Breast epithelium (tissue), 4 donors: ENCODE data around the gene DDAH2. TPM values are rescaled to one million over a fixed set of nuclear protein-coding genes. Genes with fewer than 3 reads are reported as not detected.

Source experiments
- DNase-seq, 2 donors: peaks; one replicate each; pipeline ENCODE4 v3.0.0-alpha.2; 2019; ENCODE audit warnings: low spot score in 2 of 2
- H3K27ac ChIP-seq, 2 donors: fragments of 200-600 bp; sonication (generic) in 1 of 2; one replicate each; pipeline ENCODE4 v1.5.1; 2016 to 2019; ENCODE audit warnings: mild to moderate bottlenecking in 1 of 2
- H3K27me3 ChIP-seq, 2 donors: fragments of 200-600 bp; sonication (generic) in 1 of 2; one replicate each; pipeline versions ENCODE4 v1.5.1 to v1.6.0; 2017 to 2019; ENCODE audit warnings: control low read depth in 1 of 2, mild to moderate bottlenecking in 1 of 2
- H3K36me3 ChIP-seq: fragments of 200-600 bp; one replicate; pipeline ENCODE4 v1.5.1; 2019
- H3K4me1 ChIP-seq, 2 donors: fragments of 200-600 bp; sonication (generic); one replicate each; pipeline ENCODE4 v1.5.1; 2016 to 2019; ENCODE audit warnings: control low read depth in 1 of 2
- H3K4me3 ChIP-seq, 3 donors: fragments of 200-600 bp; sonication (generic); 1 replicate in 2 of 3; 2 replicates in 1 of 3; pipeline ENCODE4 v1.5.1; 2016 to 2019; ENCODE audit warnings: mild to moderate bottlenecking in 3 of 3, moderate library complexity in 2 of 3
- H3K9me3 ChIP-seq, 2 donors: fragments of 200-600 bp; sonication (generic) in 1 of 2; one replicate each; pipeline ENCODE4 v1.5.1; 2016 to 2019; ENCODE audit warnings: control low read depth in 1 of 2
- POLR2A ChIP-seq: fragments of 450-650 bp; IDR thresholded peaks from one replicate; pipeline ENCODE4 v1.6.1; 2016; ENCODE audit warnings: antibody characterized with exemption, mild to moderate bottlenecking, moderate library complexity
- POLR2AphosphoS5 ChIP-seq, 3 donors: sonication (generic); formaldehyde crosslinking; IDR thresholded peaks; one replicate each; pipeline ENCODE4 v1.6.1; 2017; ENCODE audit warnings: antibody characterized with exemption in 3 of 3
- intact Hi-C: fragments of 100-400 bp; cut with DNase I; formaldehyde crosslinking; loops from one replicate; pipeline ENCODE4 v1.15.1; 2023; ENCODE audit warnings: low total_unique reads
- total RNA-seq, 3 donors: library from RNA; depleted of rRNA; stranded (reverse); fragments of >200 nt; gene quantifications; one replicate each; pipeline ENCODE4 v1.1.0, GENCODE V29; 2016
- TF ChIP-seq, protein P1 (sequence below), 3 donors: fragments of 450-650 bp; IDR thresholded peaks; one replicate each; pipeline ENCODE4 v1.5.1; 2016 to 2017; ENCODE audit warnings: antibody characterized with exemption in 3 of 3, mild to moderate bottlenecking in 3 of 3, moderate library complexity in 3 of 3

The DDAH2 gene
- total RNA-seq, 3 donors from 2014 or later: 100.0 to 212 (median 115) TPM

DNA sequence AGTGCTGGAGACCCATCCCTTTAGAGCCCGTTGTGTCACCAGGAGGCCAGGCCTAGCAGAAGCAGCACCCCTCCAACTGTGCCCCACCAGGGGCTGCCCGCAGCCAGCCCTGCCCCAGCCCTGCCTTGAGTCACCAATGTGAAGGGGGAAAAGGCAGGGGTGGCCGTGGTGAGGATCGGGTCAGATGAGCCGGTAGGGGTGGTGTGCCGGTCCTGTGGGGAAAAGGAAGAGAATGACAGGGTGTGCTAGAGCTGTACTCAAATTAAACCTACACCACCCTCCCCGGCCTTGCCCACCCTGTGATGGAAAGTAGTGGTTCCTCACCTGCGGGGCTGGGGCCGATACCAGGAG is 36.4 kb upstream of the DDAH2 start:
- H3K27ac ChIP-seq: no peak overlapping the region
- TF ChIP-seq POLR2A (no peak), POLR2AphosphoS5 (IDR thresholded peaks at IDR 0.05) (no peak)
- TF ChIP-seq, protein P1, sequence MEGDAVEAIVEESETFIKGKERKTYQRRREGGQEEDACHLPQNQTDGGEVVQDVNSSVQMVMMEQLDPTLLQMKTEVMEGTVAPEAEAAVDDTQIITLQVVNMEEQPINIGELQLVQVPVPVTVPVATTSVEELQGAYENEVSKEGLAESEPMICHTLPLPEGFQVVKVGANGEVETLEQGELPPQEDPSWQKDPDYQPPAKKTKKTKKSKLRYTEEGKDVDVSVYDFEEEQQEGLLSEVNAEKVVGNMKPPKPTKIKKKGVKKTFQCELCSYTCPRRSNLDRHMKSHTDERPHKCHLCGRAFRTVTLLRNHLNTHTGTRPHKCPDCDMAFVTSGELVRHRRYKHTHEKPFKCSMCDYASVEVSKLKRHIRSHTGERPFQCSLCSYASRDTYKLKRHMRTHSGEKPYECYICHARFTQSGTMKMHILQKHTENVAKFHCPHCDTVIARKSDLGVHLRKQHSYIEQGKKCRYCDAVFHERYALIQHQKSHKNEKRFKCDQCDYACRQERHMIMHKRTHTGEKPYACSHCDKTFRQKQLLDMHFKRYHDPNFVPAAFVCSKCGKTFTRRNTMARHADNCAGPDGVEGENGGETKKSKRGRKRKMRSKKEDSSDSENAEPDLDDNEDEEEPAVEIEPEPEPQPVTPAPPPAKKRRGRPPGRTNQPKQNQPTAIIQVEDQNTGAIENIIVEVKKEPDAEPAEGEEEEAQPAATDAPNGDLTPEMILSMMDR (IDR thresholded peaks at IDR 0.05): no peak
- no peaks in the 10 kb centered on the region for H3K9me3 ChIP-seq
- no peaks in the 10 kb centered on the region for H3K4me1 ChIP-seq
- intact Hi-C loops: loop anchor here (10.0 kb wide), 1 partner anchor 61 kb away; the partner anchor contains the start of genes ABHD16A and LY6G6F
- no peak overlapping the region for H3K4me3 ChIP-seq
- H3K27me3 ChIP-seq: no peaks in the 10 kb centered on the region
- no peak for DNase-seq
- H3K36me3 ChIP-seq: no peaks in the 10 kb centered on the region

DNA sequence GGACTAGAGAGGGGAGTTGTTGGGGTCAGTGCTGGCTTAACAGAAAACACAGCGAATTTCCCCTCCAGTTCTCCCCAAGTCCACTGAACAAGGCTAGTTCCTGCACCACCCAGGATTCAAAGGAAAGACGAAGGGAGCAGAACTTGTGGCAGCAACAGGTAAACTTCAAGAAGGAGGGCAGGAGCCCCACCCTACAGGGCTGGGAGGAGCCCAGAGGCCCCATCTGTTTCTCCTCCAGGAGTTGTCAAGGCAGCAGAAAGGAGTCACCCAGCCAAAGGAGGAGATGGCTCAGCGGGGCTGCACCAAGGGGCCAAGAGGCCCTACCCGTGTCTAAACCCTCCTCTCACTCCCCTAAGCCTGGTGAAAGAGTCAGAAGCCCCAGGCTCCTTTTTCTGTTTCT is 35.1 kb upstream of the DDAH2 start:
- Histone ChIP-seq H3K27me3 (no peaks in the 10 kb centered on the region), H3K4me1 (no peaks in the 10 kb centered on the region), H3K4me3 (no peak overlapping the region), H3K27ac (no peak overlapping the region), H3K9me3 (no peaks in the 10 kb centered on the region), H3K36me3 (no peaks in the 10 kb centered on the region)
- intact Hi-C loops: loop anchor here (10.0 kb wide), 1 partner anchor 59 kb away; the partner anchor contains the start of genes ABHD16A and LY6G6F
- TF ChIP-seq, protein P1 (IDR thresholded peaks at IDR 0.05): no peak
- TF ChIP-seq POLR2AphosphoS5 (IDR thresholded peaks at IDR 0.05) (no peak), POLR2A (no peak)
- DNase-seq: no peak

DNA sequence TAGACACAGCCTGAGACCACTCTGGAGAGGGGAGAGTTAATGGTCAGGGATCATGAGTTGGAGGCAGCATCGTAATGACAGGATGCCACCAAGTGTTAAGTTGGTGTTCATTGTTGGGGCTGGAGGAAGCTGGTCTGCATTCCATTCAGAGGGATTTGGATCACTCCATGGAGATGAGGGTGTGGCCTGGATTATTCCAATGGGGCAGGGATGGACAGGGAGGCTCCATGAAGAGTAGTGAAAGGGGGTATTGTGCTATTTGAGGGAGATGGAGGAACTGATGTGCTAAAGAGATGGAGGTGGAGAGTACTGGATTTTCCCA is 34.5 kb upstream of the DDAH2 start:
- Histone ChIP-seq H3K27me3 (no peaks in the 10 kb centered on the region), H3K9me3 (no peaks in the 10 kb centered on the region), H3K4me3 (no peak overlapping the region), H3K36me3 (no peaks in the 10 kb centered on the region), H3K4me1 (no peaks in the 10 kb centered on the region), H3K27ac (peak overlapping the region in 1 of 2 donors; percentile 10)
- TF ChIP-seq POLR2A (no peak), POLR2AphosphoS5 (IDR thresholded peaks at IDR 0.05) (no peak)
- TF ChIP-seq, protein P1 (IDR thresholded peaks at IDR 0.05): no peak
- intact Hi-C loops: loop anchor here (10.0 kb wide), 1 partner anchor 59 kb away; the partner anchor contains the start of genes ABHD16A and LY6G6F
- DNase-seq: no peak

DNA sequence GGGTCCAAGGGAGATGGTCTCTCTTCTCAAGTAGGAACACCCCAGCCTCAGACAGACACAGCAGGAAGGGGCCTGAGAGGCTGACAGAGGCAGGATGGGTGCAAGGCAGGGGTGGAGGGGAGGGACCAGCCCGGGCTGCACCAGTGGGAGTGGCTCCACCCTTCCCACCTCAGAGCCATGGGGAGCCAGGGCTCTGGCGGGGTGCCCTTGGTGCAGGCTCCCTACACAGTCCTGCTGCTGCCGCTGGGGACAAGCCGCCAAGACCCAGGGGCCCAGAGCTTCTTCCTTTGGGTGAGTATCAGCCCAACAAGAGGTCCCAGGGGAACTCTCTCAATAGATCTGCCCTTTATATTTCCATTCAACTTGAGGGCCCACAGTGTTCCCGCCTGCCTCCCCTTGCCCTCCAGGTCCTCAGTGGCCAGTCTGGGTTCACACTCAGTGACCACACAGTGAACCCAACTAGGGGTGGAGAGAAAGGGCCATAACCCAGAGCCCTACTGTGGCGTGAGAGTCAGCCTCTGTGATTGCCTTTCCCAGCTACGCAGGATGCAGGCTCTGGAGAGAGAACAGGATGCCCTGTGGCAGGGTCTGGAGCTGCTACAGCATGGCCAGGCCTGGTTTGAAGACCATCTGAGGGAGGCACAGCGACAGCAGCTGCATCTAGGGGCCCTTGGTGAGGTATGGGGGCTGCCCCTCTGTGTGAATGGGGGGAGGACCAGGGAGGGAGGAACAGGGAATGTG is 33.9 kb upstream of the DDAH2 start:
- peak overlapping the region; percentile 10 to 21 for H3K27ac ChIP-seq
- no peaks in the 10 kb centered on the region for H3K4me1 ChIP-seq
- H3K9me3 ChIP-seq: no peaks in the 10 kb centered on the region
- no peak overlapping the region for H3K4me3 ChIP-seq
- intact Hi-C loops: loop anchor here (10.0 kb wide), 1 partner anchor 58 kb away; the partner anchor contains the start of genes ABHD16A and LY6G6F
- H3K27me3 ChIP-seq: no peaks in the 10 kb centered on the region
- H3K36me3 ChIP-seq: no peaks in the 10 kb centered on the region
- TF ChIP-seq, protein P1 (IDR thresholded peaks at IDR 0.05): no peak
- TF ChIP-seq POLR2AphosphoS5 (IDR thresholded peaks at IDR 0.05): no peak
- no peak for TF ChIP-seq POLR2A
- DNase-seq: no peak

DNA sequence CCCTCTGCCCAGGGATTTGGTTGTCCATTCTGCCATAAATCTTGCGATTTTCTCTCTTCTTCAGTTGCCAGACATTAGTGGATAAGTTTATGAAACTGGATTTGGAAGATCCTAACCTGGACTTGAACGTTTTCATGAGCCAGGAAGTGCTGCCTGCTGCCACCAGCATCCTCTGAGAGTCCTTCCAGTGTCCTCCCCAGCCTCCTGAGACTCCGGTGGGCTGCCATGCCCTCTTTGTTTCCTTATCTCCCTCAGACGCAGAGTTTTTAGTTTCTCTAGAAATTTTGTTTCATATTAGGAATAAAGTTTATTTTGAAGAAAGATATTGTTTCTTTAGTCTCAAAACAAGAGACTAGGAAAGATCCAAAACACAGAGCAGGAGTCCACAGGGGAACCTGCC is 33.3 kb upstream of the DDAH2 start, which contains the start of gene SAPCD1:
Gene SAPCD1 (plus strand): TSS at position 301 of the 400 bp plus-strand sequence. CDS start 399 bp downstream, outside the sequence.
- Histone ChIP-seq H3K36me3 (no peaks in the 10 kb centered on the region), H3K4me3 (no peak within 1 kb of the TSS), H3K27me3 (no peaks in the 10 kb centered on the region), H3K27ac (peak within 1 kb of the TSS; percentile 10 to 21), H3K4me1 (no peaks in the 10 kb centered on the region), H3K9me3 (no peaks in the 10 kb centered on the region)
- no peak for DNase-seq
- TF ChIP-seq POLR2A: no peak
- TF ChIP-seq POLR2AphosphoS5 (IDR thresholded peaks at IDR 0.05): no peak
- TF ChIP-seq, protein P1 (IDR thresholded peaks at IDR 0.05): no peak
- intact Hi-C loops: loop anchor here (10.0 kb wide), 1 partner anchor 58 kb away; the partner anchor contains the start of genes ABHD16A and LY6G6F
